HG03432 (cell line): ENCODE data around the gene DHH.

Source experiments
- ATAC-seq: cut with Tn5 transposase; IDR thresholded peaks from one replicate; pipeline ENCODE4 v1.9.1; 2021; ENCODE audit warnings: mild to moderate bottlenecking, moderate library complexity; ENCODE audit not compliant: unreplicated experiment

DHH gene

GRCh38 chr12:49109641-49110463 is 15.3 kb upstream of the DHH start:
- ATAC-seq, result peak; percentile 12

GRCh38 chr12:49108958-49109404 is 14.4 kb upstream of the DHH start:
- no peak for ATAC-seq

- ATAC-seq, result no peak
Observed at GRCh38 chr12:49105504-49106084, 11.0 kb upstream of the DHH start.

- no peak for ATAC-seq
Observed at GRCh38 chr12:49104822-49105221, 10.2 kb upstream of the DHH start.

GRCh38 chr12:49100380-49100779 is 5.8 kb upstream of the DHH start:
- ATAC-seq, result no peak

GRCh38 chr12:49098703-49099102 is 4.1 kb upstream of the DHH start:
- ATAC-seq, result no peak

- no peak for ATAC-seq
Observed at GRCh38 chr12:49098035-49098451, 3.4 kb upstream of the DHH start.

- ATAC-seq, result no peak
Observed at GRCh38 chr12:49097381-49097780, 2.8 kb upstream of the DHH start.

GRCh38 chr12:49094975-49095365 is 369 bp upstream of the DHH start:
- ATAC-seq, result no peak

- no peak for ATAC-seq
Observed at GRCh38 chr12:49093792-49094159, 825 bp downstream of the DHH start.

- ATAC-seq, result no peak
Observed at GRCh38 chr12:49092816-49093406, 1.7 kb downstream of the DHH start.

GRCh38 chr12:49092086-49092815 is 2.4 kb downstream of the DHH start:
- no peak for ATAC-seq

- no peak for ATAC-seq
Observed at GRCh38 chr12:49091836-49092085, 2.8 kb downstream of the DHH start.

- ATAC-seq, result no peak
Observed at GRCh38 chr12:49091056-49091835, 3.4 kb downstream of the DHH start.

GRCh38 chr12:49089821-49090773 is 4.5 kb downstream of the DHH start:
- no peak for ATAC-seq

- no peak for ATAC-seq
Observed at GRCh38 chr12:49088932-49089330, 5.7 kb downstream of the DHH start.

- peak; percentile 83 for ATAC-seq
Observed at GRCh38 chr12:49088150-49088931, 6.3 kb downstream of the DHH start.

GRCh38 chr12:49086116-49086515 is 8.5 kb downstream of the DHH start:
- ATAC-seq, result no peak

GRCh38 chr12:49084438-49084837 is 10.2 kb downstream of the DHH start:
- no peak for ATAC-seq
